ENCODE measurements around the gene PIK3R1.

Gene PIK3R1

GRCh38 chr5:68297656-68298055 lies 82.1 kb downstream of the PIK3R1 start:
- DNase-seq (ENCODE audit: low read depth in 2 of 2): no peak

DNA sequence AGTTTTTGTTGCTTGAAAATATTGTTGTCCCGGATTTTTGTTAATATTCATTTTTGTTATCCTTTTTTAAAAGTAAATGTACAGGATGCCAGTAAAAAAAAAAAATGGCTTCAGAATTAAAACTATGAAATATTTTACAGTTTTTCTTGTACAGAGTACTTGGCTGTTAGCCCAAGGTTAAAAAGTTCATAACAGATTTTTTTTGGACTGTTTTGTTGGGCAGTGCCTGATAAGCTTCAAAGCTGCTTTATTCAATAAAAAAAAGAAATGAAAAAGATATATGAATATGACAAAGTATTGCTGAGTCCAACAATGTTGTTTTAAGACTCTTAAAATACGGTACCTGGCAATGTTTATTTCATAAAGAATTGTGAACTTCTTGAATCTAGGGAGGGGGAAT lies 82.9 kb downstream of the PIK3R1 start:
- DNase-seq (ENCODE audit: low read depth in 2 of 2): no peak

DNA sequence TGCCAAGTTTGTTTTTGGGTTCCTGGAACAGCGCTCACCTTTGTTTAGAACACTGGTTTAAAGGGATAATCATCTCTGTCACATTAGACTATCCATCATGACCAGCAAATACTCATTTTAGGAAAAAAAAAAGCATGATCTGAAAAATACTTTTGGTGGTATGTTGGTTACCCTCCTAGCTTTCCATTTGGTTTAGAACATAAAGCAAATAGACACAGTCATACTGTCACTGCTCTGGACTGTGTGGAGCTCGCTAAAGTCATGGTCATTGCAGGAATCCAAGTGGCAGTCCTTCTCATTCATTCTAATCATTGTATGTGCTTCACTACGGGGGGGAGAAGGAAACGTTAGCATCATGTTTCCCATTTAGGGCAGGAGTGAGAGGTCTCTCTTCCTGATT lies 83.5 kb downstream of the PIK3R1 start:
- DNase-seq (ENCODE audit: low read depth in 2 of 2): no peak

- no peak for DNase-seq (ENCODE audit: low read depth in 2 of 2)
Measured at GRCh38 chr5:68299575-68299974, 84.0 kb downstream of the PIK3R1 start.

DNA sequence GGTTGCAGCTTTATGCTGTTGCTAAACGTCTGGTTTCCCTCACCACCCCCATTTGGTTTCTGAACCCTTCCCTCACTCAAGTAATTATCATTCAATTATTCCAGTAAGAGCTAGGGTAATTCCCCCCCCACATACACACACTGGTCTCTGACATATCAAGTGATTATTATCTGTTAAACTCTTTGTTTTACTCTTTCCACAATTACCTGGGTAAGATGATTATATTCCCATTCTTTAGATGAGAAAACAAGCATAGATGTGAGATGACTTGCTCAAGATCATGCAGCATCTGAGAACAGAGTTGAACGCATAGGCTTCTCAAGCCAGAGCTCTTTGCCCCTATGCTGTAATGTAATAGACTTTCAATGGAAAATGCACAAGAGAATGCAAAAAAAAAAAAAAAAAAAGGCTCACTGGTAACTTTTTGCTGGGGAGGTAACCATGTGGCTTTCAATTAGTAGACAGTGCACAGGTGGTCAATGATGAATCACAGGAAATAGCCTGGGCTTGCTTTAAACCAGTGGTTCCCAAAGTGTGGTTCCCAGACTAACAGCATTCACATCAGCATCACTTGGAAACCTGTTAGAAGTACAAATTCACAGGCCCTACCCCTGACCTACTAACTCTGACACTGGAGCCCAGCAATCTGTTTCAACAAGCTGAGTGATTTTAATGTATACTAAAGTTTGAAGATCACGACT lies 87.6 kb downstream of the PIK3R1 start:
- DNase-seq (ENCODE audit: low read depth in 2 of 2): no peak

DNA sequence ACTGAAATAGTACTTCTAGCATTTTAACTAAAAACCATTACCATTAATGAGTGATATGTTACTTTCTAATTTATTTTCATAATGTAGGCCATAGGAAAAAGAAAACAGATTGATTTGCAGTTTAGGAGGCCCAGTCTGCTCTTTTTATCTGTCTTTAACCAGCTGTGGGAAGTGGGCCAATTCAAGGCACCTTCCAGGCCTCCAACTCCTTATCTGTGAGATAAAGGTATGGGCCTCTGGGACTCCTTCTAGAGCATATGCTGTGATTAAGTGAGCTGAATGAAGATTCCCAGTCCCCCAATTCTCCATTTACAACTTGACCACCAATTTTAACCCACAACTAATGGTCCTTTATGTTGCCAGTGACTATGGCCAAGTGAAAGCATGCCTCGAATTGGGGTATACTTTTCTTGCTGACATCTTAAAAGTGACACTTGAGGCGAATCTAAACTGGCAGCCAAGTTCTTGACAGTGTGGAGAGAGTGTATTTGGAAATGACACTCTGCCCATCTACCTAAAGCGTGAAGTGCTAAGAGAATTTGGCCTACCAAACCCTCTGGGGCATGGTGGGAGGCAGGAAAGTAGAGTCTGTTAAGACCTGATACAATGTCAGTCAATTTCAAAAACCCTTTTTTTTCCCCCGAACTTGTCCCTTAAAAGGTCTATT lies 88.3 kb downstream of the PIK3R1 start:
- no peak for DNase-seq (ENCODE audit: low read depth in 2 of 2)

GRCh38 chr5:68304421-68305052 lies 89.0 kb downstream of the PIK3R1 start:
- DNase-seq (ENCODE audit: low read depth in 2 of 2): no peak

- DNase-seq (ENCODE audit: low read depth in 2 of 2): no peak
Measured at GRCh38 chr5:68305223-68305870, 89.8 kb downstream of the PIK3R1 start.

GRCh38 chr5:68306361-68307014 lies 90.9 kb downstream of the PIK3R1 start:
- DNase-seq (ENCODE audit: low read depth in 2 of 2): no peak

DNA sequence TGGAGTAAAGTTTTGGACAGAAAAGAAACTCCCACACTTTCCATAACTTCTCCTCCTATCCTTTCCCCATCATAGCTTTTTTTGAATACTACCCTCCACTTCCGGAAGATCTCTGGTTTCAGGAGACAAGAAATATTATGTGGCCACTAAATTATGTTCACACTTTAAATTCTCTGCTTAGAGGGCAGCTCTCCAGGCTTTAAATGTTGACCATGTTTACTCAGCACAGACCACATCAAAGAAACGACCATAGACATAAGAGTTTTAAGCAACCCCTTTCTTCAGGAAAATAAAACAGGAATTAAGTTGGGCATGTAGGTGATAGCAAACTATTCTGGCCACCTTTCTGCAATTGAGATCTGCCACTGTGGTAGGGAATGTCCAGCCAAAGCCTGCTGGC lies 97.8 kb downstream of the PIK3R1 start:
- DNase-seq (ENCODE audit: low read depth in 2 of 2): no peak

GRCh38 chr5:68314465-68314864 lies 98.9 kb downstream of the PIK3R1 start:
- no peak for DNase-seq (ENCODE audit: low read depth in 2 of 2)

DNA sequence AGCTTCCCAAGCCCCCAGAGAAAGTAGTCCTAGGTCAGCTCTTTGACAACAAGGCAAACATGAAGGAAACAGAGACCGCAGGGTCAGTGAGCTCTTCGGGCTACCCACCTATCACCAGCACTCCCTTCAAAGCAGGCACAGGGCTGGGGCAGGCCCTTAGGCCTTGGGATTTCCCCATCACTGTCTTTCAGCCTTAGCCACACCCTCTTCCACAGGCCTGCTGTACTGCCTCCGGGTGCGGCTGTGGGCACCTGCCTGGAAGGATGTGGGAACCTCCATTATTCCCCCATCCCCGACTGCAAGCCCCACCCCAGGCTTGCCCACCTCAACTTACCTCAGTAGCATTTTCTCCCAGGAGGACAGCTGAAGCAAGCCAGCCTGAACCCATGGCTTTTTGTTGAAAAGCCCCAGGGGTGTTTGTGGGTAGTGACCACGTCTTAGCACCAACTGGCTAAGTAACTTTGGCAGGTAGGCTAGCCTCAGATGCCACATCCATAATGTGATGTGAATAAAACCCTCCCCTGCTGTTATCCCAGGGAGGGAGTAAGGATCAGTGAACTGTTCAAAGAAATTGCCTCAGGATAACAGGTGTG lies 100.2 kb downstream of the PIK3R1 start:
- DNase-seq (ENCODE audit: low read depth in 2 of 2): no peak

DNA sequence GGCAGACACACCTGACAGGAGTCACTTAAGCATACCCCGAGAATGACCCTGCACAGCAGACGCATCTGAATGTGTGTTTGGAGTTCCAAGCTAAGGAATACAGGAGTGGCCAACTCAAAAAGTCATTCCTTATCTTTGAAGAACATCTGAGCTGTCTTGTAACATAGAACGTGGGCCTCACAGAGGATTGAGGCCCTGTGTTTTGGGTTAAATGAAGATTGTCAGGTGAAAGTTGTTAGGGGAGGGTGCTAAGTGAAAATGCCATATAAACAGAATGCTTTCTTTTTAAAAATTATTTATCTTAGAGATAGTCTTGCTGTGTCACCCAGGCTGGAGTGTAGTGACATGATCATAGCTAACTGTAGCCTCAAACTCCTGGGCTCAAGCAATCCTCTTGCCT lies 100.9 kb downstream of the PIK3R1 start:
- DNase-seq (ENCODE audit: low read depth in 2 of 2): no peak

DNA sequence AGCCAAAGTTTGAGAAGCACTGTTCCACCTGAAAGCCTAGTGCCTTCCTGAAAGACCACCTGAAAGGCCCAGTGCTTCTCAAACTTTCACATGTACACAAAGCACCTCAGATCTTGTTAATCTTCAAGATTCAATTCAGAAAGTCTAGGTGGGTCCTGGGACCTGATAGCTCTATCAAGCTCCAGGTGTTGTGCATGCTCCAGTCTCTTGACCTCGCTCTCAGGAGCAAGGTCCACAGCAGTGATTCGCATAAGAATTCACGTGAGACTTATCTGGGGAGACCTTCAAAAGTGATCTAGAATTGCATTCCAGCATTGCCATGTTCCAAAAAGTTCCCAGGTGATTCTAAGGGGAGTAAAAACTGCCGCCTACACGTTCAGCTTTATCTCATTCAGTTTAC lies 102.1 kb downstream of the PIK3R1 start:
- no peak for DNase-seq (ENCODE audit: low read depth in 2 of 2)

GRCh38 chr5:68318955-68319705 lies 103.6 kb downstream of the PIK3R1 start:
- no peak for DNase-seq (ENCODE audit: low read depth in 2 of 2)

GRCh38 chr5:68319706-68320412 lies 104.3 kb downstream of the PIK3R1 start:
- no peak for DNase-seq (ENCODE audit: low read depth in 2 of 2)

DNA sequence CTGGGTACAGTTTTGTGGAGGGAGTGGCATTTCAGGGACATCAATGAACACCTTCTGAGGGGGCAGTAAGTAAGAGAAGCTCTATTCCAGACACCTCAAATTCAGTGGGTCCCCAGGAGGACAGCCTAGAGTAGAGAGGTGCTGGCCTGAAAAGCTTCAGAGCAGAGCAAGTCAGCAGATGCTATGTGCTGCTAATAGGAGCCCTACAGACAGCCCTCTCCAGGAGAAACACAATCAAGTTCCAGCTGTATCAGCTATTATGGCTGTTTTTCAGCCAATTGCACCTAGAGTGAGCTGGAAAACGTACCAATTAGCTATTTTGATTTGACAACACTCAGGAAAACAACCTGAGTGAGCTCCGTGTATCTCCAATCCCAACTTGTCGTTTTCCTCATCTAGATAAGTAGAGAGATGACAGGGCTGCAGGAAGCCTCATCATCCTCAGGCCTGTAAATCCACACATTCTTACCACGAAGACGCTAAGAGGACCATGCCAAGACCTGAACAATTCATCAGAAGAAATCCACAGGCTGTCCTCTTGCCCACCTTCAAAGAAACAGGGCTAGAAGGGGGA lies 104.9 kb downstream of the PIK3R1 start:
- no peak for DNase-seq (ENCODE audit: low read depth in 2 of 2)

GRCh38 chr5:68325065-68325580 lies 109.6 kb downstream of the PIK3R1 start:
- no peak for DNase-seq (ENCODE audit: low read depth in 2 of 2)

- DNase-seq (ENCODE audit: low read depth in 2 of 2): no peak
Measured at GRCh38 chr5:68329554-68330255, 114.1 kb downstream of the PIK3R1 start.
